Nephron progenitor cell (in vitro differentiated cells): ENCODE results near the gene GP2.
A peak's percentile ranks its signal among the peaks of the same experiment; 100 is the strongest.

Experiments used
- DNase-seq: peaks from one replicate; pipeline ENCODE4 v3.0.0; 2021
- H3K27ac Mint-ChIP-seq: 2 replicates; pipeline ENCODE4 v1.8.0; 2021; ENCODE audit warnings: mild to moderate bottlenecking, moderate library complexity, mixed read lengths
- H3K27me3 Mint-ChIP-seq: 2 replicates; pipeline ENCODE4 v1.8.0; 2021; ENCODE audit warnings: mild to moderate bottlenecking, low read depth, mixed read lengths; ENCODE audit not compliant: poor library complexity
- H3K36me3 Mint-ChIP-seq: 2 replicates; pipeline ENCODE4 v1.8.0; 2021; ENCODE audit warnings: low read depth, mixed read lengths
- H3K4me1 Mint-ChIP-seq: 2 replicates; pipeline ENCODE4 v1.8.0; 2021; ENCODE audit warnings: mixed read lengths
- H3K4me3 Mint-ChIP-seq: 2 replicates; pipeline ENCODE4 v1.8.0; 2021; ENCODE audit warnings: mild to moderate bottlenecking, moderate library complexity, mixed read lengths
- H3K9me3 Mint-ChIP-seq: 2 replicates; pipeline ENCODE4 v1.8.0; 2021; ENCODE audit warnings: mild to moderate bottlenecking, moderate library complexity, mixed read lengths
- CTCF ChIP-seq: fragments of 200-600 bp; sonication (generic); IDR thresholded peaks from 2 replicates; pipeline ENCODE4 v1.5.0; 2021; ENCODE audit warnings: antibody characterized with exemption

Gene GP2

DNA sequence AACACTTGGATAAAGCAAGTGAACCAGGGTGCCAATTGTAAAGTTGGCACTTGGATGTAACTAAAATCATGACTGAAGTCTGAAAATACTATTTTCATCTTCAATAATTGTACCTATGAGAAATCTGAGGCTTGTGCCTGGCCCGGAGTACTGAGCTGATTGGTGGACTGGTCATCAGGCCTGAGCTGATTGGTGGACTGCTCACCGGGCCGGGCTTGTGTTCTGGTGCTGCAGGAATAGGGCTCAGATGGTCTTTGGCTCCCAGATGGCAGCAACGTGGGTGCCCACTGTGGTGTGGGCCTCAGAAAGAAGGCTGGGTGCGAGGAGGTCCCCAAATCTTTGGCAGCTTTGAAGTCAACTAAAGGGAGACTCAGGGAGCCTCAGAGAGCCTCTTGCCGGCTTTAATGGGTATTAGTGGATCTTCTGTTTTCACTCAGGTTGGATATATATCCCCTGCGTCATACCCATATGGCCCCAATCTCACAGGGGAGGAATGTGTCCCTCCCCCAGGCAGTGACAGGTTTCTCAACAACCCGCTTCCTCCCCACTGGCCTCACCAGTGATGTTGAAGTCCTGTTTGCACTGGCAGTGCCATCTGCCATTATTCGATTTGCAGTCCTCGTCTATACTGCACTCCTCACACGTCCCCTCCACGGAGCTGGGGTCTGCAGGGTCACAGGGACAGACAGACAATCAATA is 20.5 kb upstream of the GP2 start:
- no peaks in the 10 kb centered on the region for H3K36me3 Mint-ChIP-seq
- TF ChIP-seq CTCF, result no peak
- H3K9me3 Mint-ChIP-seq, result no peaks in the 10 kb centered on the region
- no peaks in the 10 kb centered on the region for H3K4me1 Mint-ChIP-seq
- H3K4me3 Mint-ChIP-seq, result no peak overlapping the region
- no peak overlapping the region for H3K27ac Mint-ChIP-seq
- no peak for DNase-seq
- peaks cover 11% of the 10 kb centered on the region for H3K27me3 Mint-ChIP-seq

- no peak for TF ChIP-seq CTCF
- Mint-ChIP-seq H3K4me3 (no peak overlapping the region), H3K27ac (no peak overlapping the region), H3K36me3 (no peaks in the 10 kb centered on the region), H3K4me1 (no peaks in the 10 kb centered on the region), H3K9me3 (no peaks in the 10 kb centered on the region), H3K27me3 (peaks cover 5% of the 10 kb centered on the region)
- no peak for DNase-seq
Measured at GRCh38 chr16:20344611-20345010, 17.3 kb upstream of the GP2 start.

DNA sequence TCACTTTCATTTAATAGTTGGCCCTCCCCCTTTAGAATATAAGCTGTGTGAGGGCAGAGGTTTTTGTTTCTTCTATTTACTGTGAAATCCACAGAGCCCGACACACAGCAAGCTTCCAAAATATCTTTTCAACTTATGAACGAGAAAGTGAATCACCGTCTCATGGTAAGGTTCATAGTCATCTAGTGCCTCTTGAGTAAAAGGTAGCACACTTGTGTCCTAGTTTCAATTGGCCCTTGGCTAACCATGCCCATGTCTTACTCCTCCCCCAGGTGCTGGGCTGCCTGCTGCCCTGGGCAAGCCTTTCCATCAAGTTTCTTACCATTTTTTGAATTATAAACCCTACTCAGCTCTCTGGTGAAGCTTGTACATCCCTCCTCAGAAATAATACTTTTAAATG is 12.4 kb upstream of the GP2 start:
- Mint-ChIP-seq H3K9me3 (peaks cover 10% of the 10 kb centered on the region), H3K36me3 (no peaks in the 10 kb centered on the region), H3K27me3 (peaks cover 20% of the 10 kb centered on the region), H3K27ac (no peak overlapping the region), H3K4me1 (no peaks in the 10 kb centered on the region), H3K4me3 (no peak overlapping the region)
- no peak for DNase-seq
- no peak for TF ChIP-seq CTCF

- Mint-ChIP-seq H3K9me3 (peaks cover 10% of the 10 kb centered on the region), H3K36me3 (no peaks in the 10 kb centered on the region), H3K4me1 (peaks cover 4% of the 10 kb centered on the region), H3K27me3 (peaks cover 20% of the 10 kb centered on the region), H3K27ac (no peak overlapping the region), H3K4me3 (no peak overlapping the region)
- DNase-seq, result no peak
- no peak for TF ChIP-seq CTCF
Measured at GRCh38 chr16:20336955-20337354, 9.6 kb upstream of the GP2 start.

GRCh38 chr16:20334396-20334795 is 7.1 kb upstream of the GP2 start:
- peaks cover 24% of the 10 kb centered on the region for H3K27me3 Mint-ChIP-seq
- peaks cover 4% of the 10 kb centered on the region for H3K4me1 Mint-ChIP-seq
- TF ChIP-seq CTCF, result no peak
- peaks cover 10% of the 10 kb centered on the region for H3K9me3 Mint-ChIP-seq
- no peak for DNase-seq
- H3K27ac Mint-ChIP-seq, result no peak overlapping the region
- no peaks in the 10 kb centered on the region for H3K36me3 Mint-ChIP-seq
- H3K4me3 Mint-ChIP-seq, result no peak overlapping the region

DNA sequence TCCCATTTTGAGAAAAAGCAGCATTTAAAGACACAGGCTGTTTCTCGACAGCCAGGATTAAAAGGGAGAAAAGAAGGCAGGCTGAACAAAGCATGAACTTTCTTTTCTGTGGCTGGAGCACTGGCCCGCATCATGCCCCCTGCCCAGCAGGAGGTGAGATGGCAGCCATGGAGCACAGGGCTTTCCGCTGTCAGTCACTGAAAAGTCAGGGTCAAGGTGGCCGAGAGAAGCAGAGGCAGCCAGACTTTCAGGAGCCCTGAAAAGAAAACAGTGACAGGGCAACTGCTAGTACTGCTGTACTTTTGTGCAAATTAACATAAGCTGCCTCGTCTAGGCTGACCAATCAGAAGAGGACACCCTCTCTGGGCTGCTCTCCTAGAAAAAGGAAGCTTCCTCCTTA is 5.8 kb upstream of the GP2 start:
- Mint-ChIP-seq H3K27ac (no peak overlapping the region), H3K4me1 (peaks cover 4% of the 10 kb centered on the region), H3K4me3 (no peak overlapping the region), H3K27me3 (peaks cover 21% of the 10 kb centered on the region), H3K9me3 (peaks cover 10% of the 10 kb centered on the region), H3K36me3 (no peaks in the 10 kb centered on the region)
- no peak for TF ChIP-seq CTCF
- DNase-seq, result peak; percentile 4
